Neuron (in vitro differentiated cells): ENCODE data around the gene SSB.
A peak's percentile ranks its signal among the peaks of the same experiment; 100 is the strongest.
"Not testable (repeated sequence)": the region's sequence is repeated elsewhere in the genome, so short reads cannot be mapped to it uniquely, and the experiment has no call there.

Experiments
- H2AFZ ChIP-seq: one replicate; pipeline ENCODE4 v1.6.1; 2013; ENCODE audit warnings: low read depth, mild to moderate bottlenecking, inconsistent platforms, low read length, moderate library complexity
- H3K27me3 ChIP-seq: one replicate; pipeline ENCODE4 v1.6.1; 2013; ENCODE audit warnings: low read length; ENCODE audit not compliant: insufficient read depth
- H3K36me3 ChIP-seq: one replicate; pipeline ENCODE4 v1.6.1; 2013; ENCODE audit warnings: low read length; ENCODE audit not compliant: insufficient read depth
- H3K4me1 ChIP-seq: one replicate; pipeline ENCODE4 v1.6.1; 2013; ENCODE audit warnings: low read length; ENCODE audit not compliant: insufficient read depth
- H3K4me3 ChIP-seq: 2 replicates; pipeline ENCODE4 v1.5.1; 2013; ENCODE audit warnings: mild to moderate bottlenecking, low read length, moderate library complexity
- H3K9me3 ChIP-seq: one replicate; pipeline ENCODE4 v1.6.1; 2013; ENCODE audit warnings: low read length

Gene SSB

DNA sequence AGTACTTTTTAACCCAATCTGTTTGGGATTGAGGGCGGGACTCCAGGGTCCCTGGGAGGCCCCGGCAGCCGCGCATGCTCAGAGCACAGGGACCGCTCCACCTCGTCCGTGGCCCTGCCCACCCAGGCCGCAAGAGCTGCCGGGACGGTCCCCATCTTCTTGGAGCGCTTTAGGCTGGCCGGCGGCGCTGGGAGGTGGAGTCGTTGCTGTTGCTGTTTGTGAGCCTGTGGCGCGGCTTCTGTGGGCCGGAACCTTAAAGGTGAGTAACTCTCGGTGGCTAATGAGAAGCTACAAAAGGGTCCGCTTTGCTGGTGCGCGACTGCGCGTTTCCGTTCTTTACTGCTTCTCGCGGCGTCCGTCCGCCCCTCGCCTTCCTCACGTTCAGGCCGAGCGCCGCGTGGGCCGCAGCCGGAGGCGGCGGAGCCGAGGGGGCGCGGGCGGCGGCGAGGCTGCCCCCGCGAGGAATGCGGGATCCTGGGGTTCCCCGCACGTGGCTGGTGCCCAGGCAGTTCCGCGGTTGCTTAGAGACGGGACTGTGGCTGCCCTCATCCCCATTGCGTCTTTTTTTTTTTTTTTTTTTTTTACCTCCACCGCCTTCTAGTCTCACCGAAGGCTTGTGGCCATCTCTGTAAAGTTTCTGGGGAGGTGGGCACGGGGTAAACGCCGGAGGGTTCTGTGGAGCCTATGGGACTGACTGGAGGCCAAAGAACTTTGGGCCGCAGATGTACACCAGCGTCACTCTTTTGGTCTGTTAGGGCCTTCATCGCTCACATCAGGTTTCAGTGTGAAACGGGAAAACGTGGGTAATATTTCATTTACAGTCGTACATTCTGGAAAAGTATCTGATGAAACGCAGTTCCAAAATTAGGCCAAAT, at the start of gene SSB:
Gene SSB, plus strand, starts transcription at position 154 of the 875 bp plus-strand sequence. CDS start 2,090 bp downstream, outside the sequence.
- Histone ChIP-seq H2AFZ (peak within 1 kb of the TSS; percentile 91), H3K4me1 (peaks cover 9% of the 10 kb centered on the region), H3K36me3 (peaks cover 26% of the 10 kb centered on the region), H3K27me3 (no peaks in the 10 kb centered on the region), H3K4me3 (peak within 1 kb of the TSS; percentile 99), H3K9me3 (peaks cover 4% of the 10 kb centered on the region)

DNA sequence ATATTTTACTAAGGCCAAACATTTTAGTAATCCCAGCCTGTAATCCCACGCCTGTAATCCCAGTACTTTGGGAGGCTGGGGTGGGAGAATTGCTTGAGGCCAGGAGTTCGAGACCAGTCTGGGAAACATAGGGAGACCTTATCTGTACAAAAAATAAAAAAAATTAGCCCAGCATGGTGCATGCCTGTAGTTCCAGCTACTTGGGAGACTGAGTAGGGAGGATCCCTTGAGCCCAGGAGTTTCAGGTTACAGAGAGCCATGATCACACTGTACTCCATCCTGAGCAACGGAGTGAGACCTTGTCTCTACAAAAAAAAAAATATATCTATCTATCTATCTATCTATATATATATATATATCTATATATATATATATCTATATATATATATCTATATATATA, 45.9 kb upstream of the SSB start:
- peaks cover 54% of the 10 kb centered on the region for H3K36me3 ChIP-seq
- no peak overlapping the region for H3K4me3 ChIP-seq
- no peak overlapping the region for H2AFZ ChIP-seq
- H3K4me1 ChIP-seq, result no peaks in the 10 kb centered on the region
- H3K27me3 ChIP-seq, result no peaks in the 10 kb centered on the region
- peaks cover 9% of the 10 kb centered on the region for H3K9me3 ChIP-seq

DNA sequence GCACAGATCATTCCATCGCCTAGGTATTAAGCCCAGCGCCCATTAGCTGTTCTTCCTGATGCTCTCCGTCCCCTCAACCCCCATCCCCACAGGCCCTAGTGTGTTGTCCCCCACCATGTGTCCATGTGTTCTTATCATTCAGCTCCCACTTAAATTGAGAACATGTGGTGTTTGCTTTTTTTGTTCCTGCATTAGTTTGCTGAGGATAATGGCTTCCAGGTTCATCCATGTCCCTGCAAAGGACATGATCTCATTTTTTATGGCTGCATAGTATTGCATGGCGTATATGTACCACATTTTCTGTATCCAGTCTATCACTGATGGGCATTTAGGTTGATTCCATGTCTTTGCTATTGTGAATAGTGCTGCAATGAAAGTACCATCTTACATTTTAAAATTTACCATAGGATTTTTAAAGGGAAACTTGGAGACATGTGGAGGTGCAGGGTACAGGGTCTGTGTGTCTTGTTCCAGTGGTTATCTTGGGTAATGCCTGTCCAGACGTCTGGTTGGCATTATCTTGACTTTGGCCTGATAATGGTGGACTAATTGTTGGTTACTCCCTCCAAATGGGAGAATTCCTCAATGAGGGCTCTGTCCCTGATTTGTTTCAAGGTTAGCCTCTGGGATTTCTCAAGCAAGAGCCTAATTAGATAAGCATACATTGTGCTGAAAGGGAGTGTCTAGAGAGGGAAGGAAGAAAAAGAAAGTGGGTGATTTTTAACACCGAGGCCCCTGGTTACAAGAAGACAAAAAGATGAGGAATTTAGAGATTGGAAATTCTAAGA, 43.4 kb upstream of the SSB start:
- Histone ChIP-seq H3K4me1 (no peaks in the 10 kb centered on the region), H3K27me3 (no peaks in the 10 kb centered on the region), H3K36me3 (peaks cover 35% of the 10 kb centered on the region)

DNA sequence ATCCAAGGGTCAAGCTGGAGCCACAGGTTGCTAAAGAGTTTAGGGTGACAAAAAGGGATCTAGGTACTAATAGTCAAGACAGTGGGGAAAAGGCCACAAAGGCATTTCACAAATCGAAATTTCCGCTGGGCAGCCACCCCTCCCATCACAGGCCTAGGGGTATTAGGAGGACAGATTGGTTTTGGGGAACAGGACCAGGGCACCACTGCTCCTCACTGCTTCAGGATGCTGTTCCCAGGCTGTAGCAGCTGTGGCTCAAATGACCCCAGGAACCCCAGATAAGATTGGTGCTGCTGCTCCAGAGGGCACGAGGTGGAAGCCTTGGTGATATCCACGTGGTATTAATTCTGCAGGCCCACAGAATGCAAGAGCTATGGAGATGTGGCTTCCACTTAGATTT, 42.3 kb upstream of the SSB start:
- Histone ChIP-seq H3K27me3 (no peaks in the 10 kb centered on the region), H2AFZ (no peak overlapping the region), H3K36me3 (peaks cover 24% of the 10 kb centered on the region), H3K4me3 (no peak overlapping the region), H3K9me3 (peaks cover 7% of the 10 kb centered on the region), H3K4me1 (no peaks in the 10 kb centered on the region)

More for the DNA sequence above, 43.4 kb upstream of the SSB start:
- Histone ChIP-seq H3K4me3 (no peak overlapping the region), H3K9me3 (peaks cover 7% of the 10 kb centered on the region), H2AFZ (no peak overlapping the region)

DNA sequence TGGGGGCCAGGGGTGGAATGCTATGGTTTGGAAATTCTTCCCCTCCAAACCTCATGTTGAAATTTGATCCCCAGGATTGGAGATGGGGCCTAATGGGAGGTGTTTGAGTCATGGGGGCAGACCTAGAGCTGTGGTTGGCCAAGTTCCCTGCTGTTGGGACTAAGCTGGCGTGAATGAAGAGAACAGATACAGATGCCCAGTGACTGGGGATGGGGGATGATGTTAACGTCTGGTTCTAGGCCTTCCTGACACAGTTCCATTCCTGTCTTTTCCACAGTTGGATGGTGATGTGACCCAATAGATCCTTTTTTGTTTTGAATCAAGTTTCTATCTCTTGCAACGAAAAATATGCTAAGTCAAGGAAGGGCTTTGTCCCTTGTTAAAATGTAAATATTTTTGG, 41.3 kb upstream of the SSB start:
- Histone ChIP-seq H3K36me3 (peaks cover 20% of the 10 kb centered on the region), H3K4me3 (no peak overlapping the region), H3K4me1 (no peaks in the 10 kb centered on the region), H3K9me3 (peaks cover 16% of the 10 kb centered on the region), H3K27me3 (no peaks in the 10 kb centered on the region), H2AFZ (no peak overlapping the region)

DNA sequence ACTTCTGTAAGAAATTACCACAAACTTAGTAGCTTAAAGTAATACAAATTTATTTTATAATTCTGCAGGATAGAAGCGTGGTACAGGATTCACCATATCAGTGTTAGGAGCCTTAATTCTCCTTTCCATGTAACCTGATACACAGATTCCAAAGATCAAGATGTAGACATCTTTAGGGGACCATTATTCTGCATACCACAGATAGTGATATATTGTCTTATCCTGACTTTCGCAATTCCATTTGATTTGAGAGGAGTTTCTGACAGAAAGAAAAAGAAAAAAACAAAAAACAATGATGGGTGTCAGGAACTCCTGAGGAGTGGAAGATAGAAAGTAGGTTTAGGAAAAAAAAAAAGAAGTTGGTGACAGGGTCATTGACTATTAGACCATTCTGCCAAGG, 40.9 kb upstream of the SSB start:
- H3K9me3 ChIP-seq, result peaks cover 17% of the 10 kb centered on the region
- no peak overlapping the region for H3K4me3 ChIP-seq
- no peaks in the 10 kb centered on the region for H3K4me1 ChIP-seq
- H2AFZ ChIP-seq, result no peak overlapping the region
- peaks cover 21% of the 10 kb centered on the region for H3K36me3 ChIP-seq
- H3K27me3 ChIP-seq, result no peaks in the 10 kb centered on the region

DNA sequence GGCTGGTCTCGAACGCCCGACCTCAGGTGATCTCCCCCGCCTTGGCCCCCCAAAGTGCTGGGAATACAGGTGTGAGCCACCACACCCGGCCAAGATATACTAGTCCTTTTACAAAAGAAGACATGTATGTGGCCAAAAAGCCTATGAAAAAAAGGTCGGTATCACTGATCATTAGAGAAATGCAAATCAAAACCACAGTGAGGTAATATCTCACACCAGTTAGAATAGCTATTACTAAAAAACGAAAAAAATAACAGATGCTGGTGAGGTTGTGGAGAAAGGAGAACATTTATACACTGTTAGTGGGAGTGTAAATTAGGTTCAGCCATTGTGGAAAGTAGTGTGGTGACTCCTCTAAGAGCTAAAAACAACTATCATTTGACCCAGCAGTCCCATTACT, 38.7 kb upstream of the SSB start:
- peaks cover 19% of the 10 kb centered on the region for H3K36me3 ChIP-seq
- H2AFZ ChIP-seq, result no peak overlapping the region
- peaks cover 17% of the 10 kb centered on the region for H3K9me3 ChIP-seq
- no peaks in the 10 kb centered on the region for H3K4me1 ChIP-seq
- H3K4me3 ChIP-seq, result no peak overlapping the region
- H3K27me3 ChIP-seq, result no peaks in the 10 kb centered on the region

DNA sequence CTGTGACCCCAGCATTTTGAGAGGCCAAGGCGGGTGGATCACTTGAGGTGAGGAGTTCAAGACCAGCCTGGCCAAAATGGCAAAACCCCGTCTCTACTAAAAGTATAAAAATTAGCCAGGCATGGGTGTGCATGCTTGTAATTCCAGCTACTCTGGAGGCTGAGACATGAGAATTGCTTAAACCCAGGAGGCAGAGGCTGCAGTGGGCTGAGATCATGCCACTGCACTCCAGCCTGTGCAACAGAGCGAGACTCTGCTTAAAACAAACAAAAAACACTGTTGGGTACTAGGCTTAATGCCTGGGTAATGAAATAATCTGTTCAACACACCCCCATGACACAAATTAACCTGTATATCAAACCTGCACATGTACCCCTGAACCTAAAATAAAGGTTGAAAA, 37.9 kb upstream of the SSB start:
- peaks cover 15% of the 10 kb centered on the region for H3K9me3 ChIP-seq
- peaks cover 18% of the 10 kb centered on the region for H3K36me3 ChIP-seq
- not testable (repeated sequence) for H3K27me3 ChIP-seq, H2AFZ ChIP-seq, H3K4me3 ChIP-seq, H3K4me1 ChIP-seq

DNA sequence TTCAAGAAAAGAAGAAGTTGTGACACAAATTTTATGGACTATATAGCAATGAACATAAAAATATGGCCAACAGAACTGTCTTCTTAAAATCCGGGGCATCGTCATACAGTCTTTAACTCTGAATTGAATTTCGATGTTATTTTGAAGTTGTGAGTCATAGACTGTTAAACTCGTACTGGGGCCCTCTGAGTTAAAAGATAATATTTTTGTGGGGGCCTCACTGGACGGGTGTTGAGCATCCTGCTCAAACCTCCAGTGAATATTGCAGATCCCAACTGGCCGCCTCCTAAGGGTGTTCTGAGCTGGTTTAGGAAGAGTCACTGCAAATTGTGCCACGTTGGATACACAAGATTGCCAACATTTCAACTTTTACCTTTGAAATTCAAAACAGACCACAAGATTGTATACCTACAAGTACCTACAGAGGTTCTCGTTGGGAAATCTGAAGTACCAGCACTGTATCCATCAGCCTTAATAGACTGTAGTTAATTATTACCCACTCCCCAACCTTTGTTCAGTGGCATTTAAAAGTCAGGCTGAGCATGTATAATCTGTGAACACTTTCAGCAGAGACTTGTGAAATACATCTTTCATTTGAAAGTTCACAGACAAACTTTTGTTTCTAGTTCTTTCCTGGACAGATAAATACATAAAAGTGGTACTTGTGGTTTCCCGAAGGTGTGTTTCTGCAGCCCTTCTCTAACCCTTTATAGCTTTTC, 37.3 kb upstream of the SSB start:
- H2AFZ ChIP-seq, result no peak overlapping the region
- no peak overlapping the region for H3K4me3 ChIP-seq
- H3K9me3 ChIP-seq, result peaks cover 10% of the 10 kb centered on the region
- H3K4me1 ChIP-seq, result no peaks in the 10 kb centered on the region
- peaks cover 16% of the 10 kb centered on the region for H3K36me3 ChIP-seq
- no peaks in the 10 kb centered on the region for H3K27me3 ChIP-seq

DNA sequence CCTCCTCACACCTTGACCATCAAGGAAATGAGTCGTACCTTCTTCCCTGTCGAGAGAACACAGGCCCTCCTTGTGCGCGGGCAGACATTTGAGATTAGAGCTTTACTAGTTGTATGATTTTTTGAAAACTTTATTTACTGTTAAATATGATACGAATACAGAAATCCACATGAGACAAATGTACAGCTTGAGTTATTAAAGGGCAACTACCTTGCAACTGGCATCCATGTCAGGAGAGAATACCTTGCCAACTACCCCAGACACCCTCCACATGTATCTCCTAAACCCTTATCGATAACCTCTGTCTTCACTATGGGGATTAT, 36.7 kb upstream of the SSB start:
- Histone ChIP-seq H2AFZ (no peak overlapping the region), H3K27me3 (no peaks in the 10 kb centered on the region), H3K36me3 (peaks cover 16% of the 10 kb centered on the region), H3K9me3 (peaks cover 10% of the 10 kb centered on the region), H3K4me3 (no peak overlapping the region), H3K4me1 (no peaks in the 10 kb centered on the region)

DNA sequence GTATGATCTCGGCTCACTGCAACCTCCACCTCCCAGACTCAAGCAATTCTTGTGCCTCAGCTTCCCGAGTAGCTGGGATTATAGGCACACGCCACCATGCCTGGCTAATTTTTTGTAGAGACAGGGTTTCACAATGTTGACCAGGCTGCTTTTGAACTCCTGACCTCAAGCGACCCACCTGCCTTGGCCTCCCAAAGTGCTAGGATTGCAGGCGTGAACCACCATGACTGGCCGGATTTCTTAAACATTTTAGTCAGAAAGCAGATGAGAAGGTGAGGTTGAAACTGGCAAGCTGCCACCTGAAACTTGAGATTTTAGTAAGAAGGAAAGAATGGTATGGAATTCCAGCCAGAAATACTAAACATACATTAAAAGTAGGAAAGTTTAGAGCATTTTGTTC, 33.1 kb upstream of the SSB start:
- Histone ChIP-seq H2AFZ (no peak overlapping the region), H3K36me3 (peaks cover 19% of the 10 kb centered on the region), H3K9me3 (peaks cover 18% of the 10 kb centered on the region)

DNA sequence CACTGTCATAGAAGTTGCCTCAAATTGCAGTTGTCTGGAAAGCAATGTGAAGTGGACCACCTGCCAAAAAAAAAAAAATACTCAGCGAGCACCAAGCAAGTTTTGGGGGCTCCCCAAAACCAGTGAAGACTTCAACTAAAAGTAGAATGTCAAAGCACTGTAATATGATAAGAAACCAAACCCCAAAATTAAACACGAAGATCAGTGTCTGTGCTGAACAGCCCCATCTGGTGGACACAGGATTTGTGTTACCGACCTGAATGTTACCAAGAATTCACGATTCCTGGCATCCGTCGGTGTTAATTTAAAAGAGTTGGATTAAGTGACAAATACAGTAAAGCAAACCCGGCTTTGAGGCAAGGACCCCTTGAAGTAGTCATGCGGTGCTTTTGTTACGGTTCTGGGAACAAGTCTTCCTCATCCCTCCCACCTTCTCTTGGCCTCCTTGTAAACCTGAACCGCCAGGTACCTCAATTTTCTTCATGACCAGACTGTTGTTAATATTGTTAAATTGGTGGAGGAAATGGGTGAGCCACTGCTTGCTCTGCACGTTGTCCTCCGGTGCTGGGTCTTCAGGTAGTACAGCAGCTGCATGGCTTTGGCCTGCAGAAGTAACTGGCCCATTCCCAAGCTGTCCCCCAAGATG, 31.3 kb upstream of the SSB start:
- H3K9me3 ChIP-seq, result peaks cover 9% of the 10 kb centered on the region
- H2AFZ ChIP-seq, result no peak overlapping the region
- no peak overlapping the region for H3K4me3 ChIP-seq
- H3K27me3 ChIP-seq, result no peaks in the 10 kb centered on the region
- H3K36me3 ChIP-seq, result peaks cover 14% of the 10 kb centered on the region
- no peaks in the 10 kb centered on the region for H3K4me1 ChIP-seq

More for the DNA sequence above, 33.1 kb upstream of the SSB start:
- no peaks in the 10 kb centered on the region for H3K27me3 ChIP-seq
- no peaks in the 10 kb centered on the region for H3K4me1 ChIP-seq
- no peak overlapping the region for H3K4me3 ChIP-seq
